GM12872 (cell line): Measurements from ENCODE around the gene MYMX.

ENCODE experiments used
- CTCF ChIP-seq: IDR thresholded peaks from 3 replicates; pipeline ENCODE4 v1.5.1; 2011; ENCODE audit warnings: low read depth, mild to moderate bottlenecking, low read length, moderate library complexity; ENCODE audit not compliant: insufficient read depth

Gene MYMX

GRCh38 chr6:44182911-44183390, 33.8 kb upstream of the MYMX start:
- no peak for TF ChIP-seq CTCF

- no peak for TF ChIP-seq CTCF
These were observed 32.9 kb upstream of the MYMX start for GRCh38 chr6:44183783-44184182.

- TF ChIP-seq CTCF, result no peak
These were observed 30.6 kb upstream of the MYMX start for GRCh38 chr6:44185953-44186634.

GRCh38 chr6:44186635-44187025, 30.1 kb upstream of the MYMX start:
- no peak for TF ChIP-seq CTCF

- no peak for TF ChIP-seq CTCF
These were observed 27.9 kb upstream of the MYMX start for GRCh38 chr6:44188819-44189218.

GRCh38 chr6:44189257-44189656, 27.5 kb upstream of the MYMX start:
- TF ChIP-seq CTCF, result no peak

GRCh38 chr6:44190715-44191114, 26.0 kb upstream of the MYMX start:
- no peak for TF ChIP-seq CTCF
